H1 (cell line): ENCODE results near the gene FYTTD1. TPM values are rescaled to one million over a fixed set of nuclear protein-coding genes. Genes with fewer than 3 reads are reported as not detected.
A peak's percentile ranks its signal among the peaks of the same experiment; 100 is the strongest.

Experiments used
- CTCF ChIA-PET: fragments of 300-600 bp; sonication (Branson Sonifier 250); formaldehyde crosslinking; loops from one replicate; lab custom pipeline; 2021; ENCODE audit not compliant: partially characterized antibody; lab: Charles Lee
- POLR2A ChIA-PET: fragments of 300-600 bp; sonication (Branson Sonifier 250); formaldehyde crosslinking; loops from one replicate; lab custom pipeline; 2021; ENCODE audit warnings: inconsistent platforms; ENCODE audit not compliant: partially characterized antibody; lab: Charles Lee
- DNase-seq, 2 experiments: peaks; one replicate each; pipeline versions ENCODE4 v3.0.0 to v3.0.0-alpha.2; 2010 to 2022; ENCODE audit warnings: low spot score in 2 of 2, low read depth in 1 of 2, mixed read lengths in 1 of 2
- FAIRE-seq: peaks from 2 replicates; lab custom pipeline; 2011; peaks lifted over from hg19 to GRCh38; lab: Jason Lieb, UNC
- H2AFZ ChIP-seq: 2 replicates; pipeline ENCODE4 v1.8.1; 2012; ENCODE audit warnings: low read length, inconsistent platforms
- H2AK5ac ChIP-seq: 2 replicates; pipeline ENCODE4 v1.6.1; 2013; ENCODE audit warnings: low read depth, low read length
- H2BK120ac ChIP-seq: replicated peaks from 2 replicates; pipeline ENCODE3; 2013; ENCODE audit warnings: low read depth, low read length, inconsistent platforms
- H2BK12ac ChIP-seq: 2 replicates; pipeline ENCODE4 v1.6.1; 2013; ENCODE audit warnings: low read depth, low read length
- H2BK15ac ChIP-seq: 2 replicates; pipeline ENCODE4 v1.6.1; 2013; ENCODE audit warnings: low read length
- H2BK20ac ChIP-seq: 2 replicates; pipeline ENCODE4 v1.6.1; 2013; ENCODE audit warnings: low read length
- H2BK5ac ChIP-seq: 2 replicates; pipeline ENCODE4 v1.6.1; 2013; ENCODE audit warnings: low read depth, low read length
- H3K14ac ChIP-seq: 2 replicates; pipeline ENCODE4 v1.6.1; 2013; ENCODE audit warnings: inconsistent platforms; ENCODE audit not compliant: insufficient read length
- H3K18ac ChIP-seq: 2 replicates; pipeline ENCODE4 v1.6.1; 2013; ENCODE audit warnings: low read length; ENCODE audit errors: extremely low read depth
- H3K23ac ChIP-seq: 2 replicates; pipeline ENCODE4 v1.6.1; 2013; ENCODE audit warnings: inconsistent platforms; ENCODE audit not compliant: insufficient read length
- H3K23me2 ChIP-seq: 2 replicates; pipeline ENCODE4 v1.6.1; 2013; ENCODE audit warnings: low read depth, low read length
- H3K27ac ChIP-seq: 2 replicates; pipeline ENCODE4 v1.6.1; 2011; ENCODE audit warnings: low read depth, low read length, inconsistent platforms
- H3K27me3 ChIP-seq, 4 experiments: replicated peaks in 1 of 4; 1 replicate in 1 of 4; 2 replicates in 3 of 4; pipeline versions ENCODE4 v1.6.1 to v1.8.1; 2011 to 2013; ENCODE audit warnings: low read length in 3 of 4, mild to moderate bottlenecking in 3 of 4, inconsistent platforms in 2 of 4, mixed read lengths in 2 of 4, moderate library complexity in 1 of 4; ENCODE audit not compliant: control insufficient read depth in 3 of 4, insufficient read depth in 3 of 4; ENCODE audit errors: extremely low read depth in 1 of 4
- H3K36me3 ChIP-seq, 4 experiments: 2 replicates each; pipeline versions ENCODE4 v1.6.1 to v1.8.1; 2011 to 2013; ENCODE audit warnings: mild to moderate bottlenecking in 4 of 4, low read length in 3 of 4, moderate library complexity in 2 of 4, control low read depth in 1 of 4, inconsistent platforms in 1 of 4; ENCODE audit not compliant: insufficient read depth in 4 of 4, control insufficient read depth in 2 of 4
- H3K4ac ChIP-seq: replicated peaks from 2 replicates; pipeline ENCODE3; 2013; ENCODE audit warnings: low read length, low read depth, mixed read lengths, inconsistent platforms; ENCODE audit not compliant: insufficient read length
- H3K4me1 ChIP-seq, 4 experiments: replicated peaks in 1 of 4; 1 replicate in 1 of 4; 2 replicates in 3 of 4; pipeline versions ENCODE4 v1.6.1 to v1.8.1; 2011 to 2013; ENCODE audit warnings: low read length in 3 of 4, inconsistent platforms in 2 of 4, mixed read lengths in 1 of 4; ENCODE audit not compliant: insufficient read depth in 4 of 4, control insufficient read depth in 3 of 4
- H3K4me2 ChIP-seq, 2 experiments: 2 replicates each; pipeline versions ENCODE4 v1.6.1 to v1.8.1; 2011 to 2013; ENCODE audit warnings: low read depth in 2 of 2, low read length in 2 of 2, control low read depth in 1 of 2, inconsistent platforms in 1 of 2, mild to moderate bottlenecking in 1 of 2; ENCODE audit not compliant: insufficient read depth in 1 of 2
- H3K4me3 ChIP-seq, 4 experiments: fragments of 200-600, 300-600 bp in 1 of 4; sonication (generic), shearing (Covaris generic), sonication (Bioruptor Twin) in 1 of 4; 2 replicates each; pipeline versions ENCODE4 v1.5.1 to v1.8.1; 2011 to 2016; ENCODE audit warnings: low read length in 4 of 4, low read depth in 3 of 4, control low read depth in 2 of 4, inconsistent platforms in 2 of 4, mild to moderate bottlenecking in 2 of 4, mixed read lengths in 1 of 4, moderate library complexity in 1 of 4; ENCODE audit not compliant: insufficient read depth in 2 of 4; ENCODE audit errors: extremely low read depth in 1 of 4
- H3K56ac ChIP-seq: replicated peaks from 2 replicates; pipeline ENCODE3; 2013; ENCODE audit warnings: low read depth, mild to moderate bottlenecking, mixed read lengths, low read length, inconsistent platforms; ENCODE audit not compliant: insufficient read length
- H3K79me1 ChIP-seq: 2 replicates; pipeline ENCODE4 v1.6.1; 2013; ENCODE audit warnings: low read depth, low read length, control low read depth
- H3K79me2 ChIP-seq, 2 experiments: 2 replicates each; pipeline versions ENCODE4 v1.6.1 to v1.8.1; 2012 to 2013; ENCODE audit warnings: low read length in 2 of 2, mild to moderate bottlenecking in 2 of 2, inconsistent platforms in 1 of 2; ENCODE audit not compliant: insufficient read depth in 2 of 2, control insufficient read depth in 1 of 2
- H3K9ac ChIP-seq, 4 experiments: replicated peaks in 1 of 4; 1 replicate in 1 of 4; 2 replicates in 3 of 4; pipeline versions ENCODE4 v1.6.1 to v1.8.1; 2011 to 2013; ENCODE audit warnings: low read depth in 3 of 4, low read length in 3 of 4, control low read depth in 2 of 4, mild to moderate bottlenecking in 2 of 4, moderate library complexity in 2 of 4, inconsistent platforms in 1 of 4; ENCODE audit errors: extremely low read depth in 1 of 4
- H3K9me3 ChIP-seq, 2 experiments: 2 replicates each; pipeline versions ENCODE4 v1.6.1 to v1.8.1; 2012 to 2013; ENCODE audit warnings: mild to moderate bottlenecking in 2 of 2, moderate library complexity in 2 of 2, control low read depth in 1 of 2, inconsistent platforms in 1 of 2, low read depth in 1 of 2, low read length in 1 of 2, mixed read lengths in 1 of 2; ENCODE audit not compliant: insufficient read depth in 2 of 2
- H4K20me1 ChIP-seq, 2 experiments: replicated peaks in 1 of 2; 2 replicates each; pipeline versions ENCODE3 to v1.8.1; 2011 to 2013; ENCODE audit warnings: inconsistent platforms in 2 of 2, low read length in 2 of 2, mild to moderate bottlenecking in 1 of 2; ENCODE audit not compliant: insufficient read depth in 2 of 2, control insufficient read depth in 1 of 2
- H4K5ac ChIP-seq: 2 replicates; pipeline ENCODE4 v1.6.1; 2013; ENCODE audit warnings: low read length, low read depth, mixed read lengths, inconsistent platforms; ENCODE audit not compliant: insufficient read length
- H4K8ac ChIP-seq: 2 replicates; pipeline ENCODE4 v1.8.0; 2013; ENCODE audit warnings: mild to moderate bottlenecking, moderate library complexity, low read length, inconsistent platforms; ENCODE audit not compliant: insufficient read depth; ENCODE audit errors: extremely low read depth
- H4K91ac ChIP-seq: replicated peaks from 2 replicates; pipeline ENCODE3; 2013; ENCODE audit warnings: low read length, mixed read lengths, inconsistent platforms; ENCODE audit not compliant: insufficient read length
- ASH2L ChIP-seq: fragments of 200-600, 300-600 bp; sonication (generic); IDR thresholded peaks from one replicate; pipeline ENCODE4 v1.7.1; 2017; ENCODE audit warnings: low read length
- CHD1 ChIP-seq: IDR thresholded peaks from 2 replicates; pipeline ENCODE4 v1.6.1; 2012; ENCODE audit warnings: low read depth, low read length, improper control_type of control experiment
- E2F6 ChIP-seq: IDR thresholded peaks from 2 replicates; pipeline ENCODE4 v1.6.1; 2012; ENCODE audit warnings: inconsistent platforms
- POLR2A ChIP-seq, 2 experiments: IDR thresholded peaks; 1 replicate in 1 of 2; 2 replicates in 1 of 2; pipeline ENCODE4 v1.6.1; 2011; ENCODE audit warnings: low read depth in 2 of 2, low read length in 2 of 2, mild to moderate bottlenecking in 2 of 2; ENCODE audit errors: control extremely low read depth in 1 of 2
- POLR2AphosphoS5 ChIP-seq: IDR thresholded peaks from 2 replicates; pipeline ENCODE4 v1.6.1; 2011; ENCODE audit warnings: low read depth, low read length
- SUZ12 ChIP-seq: fragments of 200-600 bp; sonication (generic); IDR thresholded peaks from 2 replicates; pipeline ENCODE4 v1.6.1; 2012; ENCODE audit warnings: mild to moderate bottlenecking, inconsistent platforms, low read length, moderate library complexity, mixed read lengths
- WGBS, 2 experiments: shearing (Covaris generic) in 1 of 2; methylation state at CpG; one replicate each; pipeline versions ENCODE4 v1.1.6 to v1.1.7; 2013 to 2015; ENCODE audit warnings: low lambda C conversion rate in 2 of 2, mixed read lengths in 2 of 2, inconsistent platforms in 1 of 2, low coverage in 1 of 2, missing lambda C conversion rate in 1 of 2; ENCODE audit not compliant: insufficient replicate concordance in 2 of 2, insufficient coverage in 1 of 2, insufficient read length in 1 of 2; ENCODE audit errors: extremely low coverage in 1 of 2, missing lambda C conversion rate in 1 of 2; 5-methylcytosine and 5-hydroxymethylcytosine counted together
- long read RNA-seq, 2 experiments: library from RNA in 1 of 2; library from capped mRNA in 1 of 2; stranded (forward); transcript quantifications; one replicate each; pipeline ENCODE4 v2.0.0, GENCODE V29; 2021; ENCODE audit warnings: inconsistent platforms in 1 of 2
- polyA minus RNA-seq, 3 experiments: library from RNA; depleted of rRNA, polyadenylated mRNA; stranded (reverse); fragments of >200 nt; gene quantifications; 1 replicate in 2 of 3; 2 replicates in 1 of 3; pipeline ENCODE4 v1.2.3, GENCODE V29; 2011
- polyA plus RNA-seq, 7 experiments: library from polyadenylated mRNA; depleted of rRNA in 3 of 7; stranded (reverse) in 5 of 7; unstranded in 2 of 7; fragments of >200 nt in 5 of 7; fragments of 200-250 nt in 2 of 7; gene quantifications; 1 replicate in 5 of 7; 2 replicates in 1 of 7; 4 replicates in 1 of 7; pipeline versions ENCODE4 v1.2.1 to v1.2.3, GENCODE V29; 2011 to 2013; ENCODE audit warnings: missing spikeins in 2 of 7, mixed read lengths in 2 of 7
- total RNA-seq: library from RNA; stranded (reverse); fragmentation: NEBNext Ultra II Directional; extraction: Animal tissue kit (Norgen Biotek cat#: 25700); gene quantifications from 2 replicates; pipeline ENCODE4 v1.2.1, GENCODE V29; 2021

FYTTD1 gene, protein sequence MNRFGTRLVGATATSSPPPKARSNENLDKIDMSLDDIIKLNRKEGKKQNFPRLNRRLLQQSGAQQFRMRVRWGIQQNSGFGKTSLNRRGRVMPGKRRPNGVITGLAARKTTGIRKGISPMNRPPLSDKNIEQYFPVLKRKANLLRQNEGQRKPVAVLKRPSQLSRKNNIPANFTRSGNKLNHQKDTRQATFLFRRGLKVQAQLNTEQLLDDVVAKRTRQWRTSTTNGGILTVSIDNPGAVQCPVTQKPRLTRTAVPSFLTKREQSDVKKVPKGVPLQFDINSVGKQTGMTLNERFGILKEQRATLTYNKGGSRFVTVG
- 24.4 and 24.7 TPM in 2 replicates for total RNA-seq
- 3.1 and 3.3 TPM in 2 replicates for polyA plus RNA-seq (2011; rRNA removed)
- polyA plus RNA-seq (2011; cell fraction: cytosol; rRNA removed), result 4.1 TPM
- 1.8 TPM for polyA plus RNA-seq (2011; cell fraction: nucleus; rRNA removed)
- polyA plus RNA-seq (2012, experiment 1 of 2), result 8.1 to 12.4 TPM (median 10.5 TPM) in 4 replicates
- polyA plus RNA-seq (2012, experiment 2 of 2), result 0.67 TPM
- polyA plus RNA-seq (2013, experiment 1 of 2), result 17.3 TPM
- polyA plus RNA-seq (2013, experiment 2 of 2), result 17.4 TPM
- 4.8 and 10.3 TPM in 2 replicates for polyA minus RNA-seq (2011; rRNA and poly(A)+ RNA removed)
- 9.0 TPM for polyA minus RNA-seq (2011; cell fraction: cytosol; rRNA and poly(A)+ RNA removed)
- polyA minus RNA-seq (2011; cell fraction: nucleus; rRNA and poly(A)+ RNA removed), result 5.0 TPM
- long read RNA-seq, experiment 1, full-length matches to known transcripts, result 6 of 24 reads
- long read RNA-seq, experiment 1, partial matches to known transcripts, result 4 of 24 reads
- long read RNA-seq, experiment 1, other reads (novel, unspliced or antisense), result 14 of 24 reads
- long read RNA-seq, experiment 2, partial matches to known transcripts, result 0 of 15 reads
- long read RNA-seq, experiment 2, other reads (novel, unspliced or antisense), result 15 of 15 reads

DNA sequence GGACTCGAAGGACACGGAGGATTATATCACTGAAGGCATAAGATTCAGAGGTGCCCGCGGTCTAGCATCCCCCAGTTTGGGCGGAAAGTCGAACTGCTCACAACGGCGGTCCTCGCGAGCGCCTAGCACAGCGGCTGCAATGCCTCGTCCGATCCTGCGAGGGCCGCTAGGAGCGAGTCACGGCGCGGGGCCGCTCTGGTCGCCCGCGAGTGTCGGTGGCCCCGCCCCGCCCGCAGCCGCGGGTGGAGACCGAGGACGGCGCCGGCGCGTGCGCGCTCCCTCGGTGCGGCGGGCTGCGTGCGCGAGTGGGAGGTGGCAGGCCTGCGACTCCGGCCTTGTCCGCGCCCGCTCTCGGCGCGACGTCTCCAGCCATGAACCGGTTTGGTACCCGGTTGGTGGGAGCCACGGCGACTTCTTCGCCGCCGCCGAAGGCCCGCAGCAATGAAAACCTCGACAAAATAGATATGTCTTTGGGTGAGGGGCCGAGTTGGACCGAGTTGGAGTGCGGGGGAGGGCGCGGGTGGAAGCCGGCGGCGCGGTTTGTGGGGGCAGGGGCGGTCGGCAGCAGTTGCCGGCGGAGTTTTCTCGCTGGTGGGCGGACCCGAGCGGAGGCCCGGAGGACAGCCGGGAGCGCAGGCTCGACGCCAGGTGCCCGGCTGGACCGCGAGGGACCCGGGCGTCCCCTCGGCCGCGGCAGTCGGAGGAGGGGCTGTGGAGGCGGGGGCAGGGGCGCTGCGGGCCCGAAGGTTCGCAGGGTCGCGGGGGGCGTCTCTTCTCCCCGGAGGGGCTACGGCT lies at the start of gene FYTTD1:
Gene FYTTD1, plus strand, starts transcription at position 283 of the 795 bp plus-strand sequence. Its CDS starts 89 bp downstream, at position 372.
- CTCF ChIA-PET, result interaction anchor here (0.6 to 2.0 kb wide), 8 partner anchors 7 to 75 kb away, joined by 3 to 4 read pairs (median 3); no protein-coding TSS in a partner anchor
- Histone ChIP-seq H3K14ac (no peak within 1 kb of the TSS), H4K8ac (peak within 1 kb of the TSS; percentile 73), H3K23me2 (peaks cover 15% of the 10 kb centered on the region; the same call in 1 of the 2 replicates), H3K56ac (peak within 1 kb of the TSS; percentile 52), H3K9ac (peak within 1 kb of the TSS in 3 of 4 experiments; percentile 0 to 76 (median 8); a peak in 2 of 7 replicates), H3K9me3 (no peaks in the 10 kb centered on the region), H3K4me3 (peak within 1 kb of the TSS; percentile 55 to 95 (median 78)), H3K79me1 (no peaks in the 10 kb centered on the region), H4K5ac (no peak within 1 kb of the TSS), H3K4ac (peak within 1 kb of the TSS; percentile 6), H2BK5ac (no peak within 1 kb of the TSS), H3K18ac (peak within 1 kb of the TSS; percentile 56), H3K27ac (no peak within 1 kb of the TSS), H2AK5ac (no peak within 1 kb of the TSS), H2BK15ac (peak within 1 kb of the TSS; percentile 88; the same call in 1 of the 2 replicates), H3K36me3 (no peaks in the 10 kb centered on the region), H4K20me1 (peaks cover 0 to 3% of the 10 kb centered on the region in 2 experiments), H2BK20ac (peak within 1 kb of the TSS; percentile 1; the same call in 1 of the 2 replicates), H3K27me3 (peaks cover 0 to 25% (median 13%) of the 10 kb centered on the region in 4 experiments; a peak in 6 of 7 replicates), H2BK12ac (peak within 1 kb of the TSS; percentile 52; the same call in 1 of the 2 replicates), H3K79me2 (peaks cover 0 to 10% of the 10 kb centered on the region in 2 experiments; a peak in 1 of 4 replicates), H4K91ac (no peak within 1 kb of the TSS), H2BK120ac (no peak within 1 kb of the TSS), H3K23ac (no peak within 1 kb of the TSS), H3K4me2 (peak within 1 kb of the TSS; percentile 89 to 96), H2AFZ (peak within 1 kb of the TSS; percentile 98), H3K4me1 (peaks cover 0 to 8% (median 3%) of the 10 kb centered on the region in 4 experiments; a peak in 6 of 7 replicates)
- WGBS, 2 experiments, result 2% methylated on average over 84 of the region's 104 CpGs; no CpG with 5 or more reads in 1 of the 2 experiments
- POLR2A ChIA-PET, result interaction anchor here (0.8 to 1.2 kb wide), 3 partner anchors 10 to 41 kb away, joined by 3 to 4 read pairs (median 3); partner anchors contain the start of gene LRCH3
- DNase-seq (peak in 1 of 2 experiments; percentile 80), FAIRE-seq (no peak)
- TF ChIP-seq E2F6 (peak; percentile 33; the same call in 1 of the 2 replicates), ASH2L (no peak), CHD1 (no peak), POLR2A (IDR thresholded peaks at IDR 0.05; ENCODE audit: control extremely low read depth in 1 of 2, low read depth in 2 of 2, low read length in 2 of 2) (no peak), SUZ12 (peak; percentile 26; the same call in 1 of the 2 replicates), POLR2AphosphoS5 (no peak)
